Panc1 (cell line): ENCODE data around the gene SHROOM3. TPM values are rescaled to one million over a fixed set of nuclear protein-coding genes. Genes with fewer than 3 reads are reported as not detected.

Experiments used
- ATAC-seq: fragments of 200-7000 bp; cut with Tn5 transposase; 2 replicates; pipeline ENCODE4 v1.9.1; 2020; ENCODE audit warnings: mild to moderate bottlenecking, moderate library complexity
- BruUV-seq: library from RNA; stranded (reverse); fragments of 400-500 nt; replicated peaks from 2 replicates; lab custom pipeline; 2021; lab: Mats Ljungman, UMichigan
- CTCF ChIA-PET: fragments of 300-600 bp; sonication (Branson Sonifier 250); formaldehyde crosslinking; loops from one replicate; lab custom pipeline; 2022; ENCODE audit warnings: antibody characterized with exemption; lab: Charles Lee
- POLR2A ChIA-PET: fragments of 300-600 bp; sonication (Branson Sonifier 250); formaldehyde crosslinking; loops from one replicate; lab custom pipeline; 2022; ENCODE audit warnings: antibody characterized with exemption; lab: Charles Lee
- DNase-seq: peaks from one replicate; pipeline ENCODE4 v3.0.0-alpha.2; 2010; ENCODE audit warnings: low read depth, low spot score
- H3K27ac ChIP-seq: 2 replicates; pipeline ENCODE4 v1.5.1; 2011; ENCODE audit warnings: mild to moderate bottlenecking, low read length, inconsistent platforms
- H3K27me3 ChIP-seq: fragments of 200-500 bp; sonication (Bioruptor generic); 2 replicates; pipeline ENCODE4 v1.6.0; 2014; ENCODE audit warnings: low read length, inconsistent platforms; ENCODE audit not compliant: control insufficient read depth, insufficient read depth
- H3K36me3 ChIP-seq: fragments of 200-500 bp; sonication (Bioruptor generic); 2 replicates; pipeline ENCODE4 v1.5.1; 2014; ENCODE audit warnings: inconsistent platforms, mild to moderate bottlenecking, low read length, moderate library complexity; ENCODE audit not compliant: control insufficient read depth, insufficient read depth
- H3K4me1 ChIP-seq: 2 replicates; pipeline ENCODE4 v1.5.1; 2011; ENCODE audit warnings: inconsistent platforms, mild to moderate bottlenecking, low read length, moderate library complexity; ENCODE audit not compliant: control insufficient read depth, insufficient read depth
- H3K4me3 ChIP-seq, 2 experiments: 2 replicates each; pipeline ENCODE4 v1.5.1; 2011 to 2012; ENCODE audit warnings: low read depth in 2 of 2, low read length in 2 of 2, mild to moderate bottlenecking in 2 of 2, inconsistent platforms in 1 of 2, moderate library complexity in 1 of 2
- H3K9me3 ChIP-seq: fragments of 200-500 bp; sonication (Bioruptor generic); 2 replicates; pipeline ENCODE4 v1.5.1; 2014; ENCODE audit warnings: low read depth, mild to moderate bottlenecking, inconsistent platforms, low read length, moderate library complexity; ENCODE audit not compliant: control insufficient read depth, insufficient read depth
- POLR2AphosphoS5 ChIP-seq: IDR thresholded peaks from 2 replicates; pipeline ENCODE4 v1.6.1; 2012; ENCODE audit warnings: mild to moderate bottlenecking, low read depth, low read length, moderate library complexity
- SIN3A ChIP-seq: IDR thresholded peaks from 2 replicates; pipeline ENCODE4 v1.6.1; 2012; ENCODE audit warnings: low read depth, mild to moderate bottlenecking, low read length, moderate library complexity, borderline replicate concordance; ENCODE audit not compliant: insufficient read depth
- TCF7L2 ChIP-seq: IDR thresholded peaks from 2 replicates; pipeline ENCODE4 v1.6.1; 2011; ENCODE audit warnings: mild to moderate bottlenecking, low read depth, low read length, inconsistent platforms
- in situ Hi-C: cut with HindIII; loops from 2 replicates; pipeline ENCODE4 v1.10.0; 2016; ENCODE audit warnings: low sequenced_read_pairs, low pct_unique_long_range_greater_than_20kb
- intact Hi-C: fragments of 100-400 bp; cut with micrococcal nuclease; formaldehyde crosslinking; loops from one replicate; pipeline ENCODE4 v1.10.0; 2022; ENCODE audit not compliant: unreplicated experiment
- total RNA-seq: library from RNA; stranded (reverse); gene quantifications from one replicate; pipeline ENCODE4 v1.2.1, GENCODE V29; 2021; ENCODE audit not compliant: unreplicated experiment
- TF ChIP-seq, protein P1 (sequence below): fragments of 450-650 bp; IDR thresholded peaks from 2 replicates; pipeline ENCODE4 v1.5.1; 2017; ENCODE audit warnings: mild to moderate bottlenecking
- TF ChIP-seq, protein P2 (sequence below), 2 experiments: IDR thresholded peaks; 2 replicates each; pipeline ENCODE4 v1.6.1; 2011 to 2012; ENCODE audit warnings: low read depth in 2 of 2, control low read depth in 1 of 2, low read length in 1 of 2, mild to moderate bottlenecking in 1 of 2, moderate library complexity in 1 of 2; ENCODE audit not compliant: insufficient read depth in 1 of 2

SHROOM3 gene
- total RNA-seq, 1 experiment from 2014 or later = 7.2 TPM

DNA sequence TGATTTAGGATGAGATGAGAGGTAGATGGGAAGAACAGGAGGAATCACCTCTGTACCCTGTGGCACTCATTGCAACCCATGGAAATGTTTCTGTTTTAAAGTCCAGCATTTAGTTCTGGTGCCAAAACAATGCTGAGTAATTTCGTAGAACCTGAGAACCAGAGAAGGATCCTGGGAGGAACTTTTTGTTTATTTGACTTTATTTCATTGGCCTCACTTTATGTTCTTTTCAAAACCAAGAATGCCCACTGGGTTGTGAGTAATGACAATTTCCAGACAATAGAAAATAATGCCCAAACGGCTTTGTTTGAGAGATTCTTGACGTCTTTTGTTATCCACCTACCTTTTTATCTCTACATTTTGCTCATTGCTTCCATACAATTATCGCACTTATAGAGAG lies 111.3 kb downstream of the SHROOM3 start:
- in situ Hi-C loops = no loop called here

DNA sequence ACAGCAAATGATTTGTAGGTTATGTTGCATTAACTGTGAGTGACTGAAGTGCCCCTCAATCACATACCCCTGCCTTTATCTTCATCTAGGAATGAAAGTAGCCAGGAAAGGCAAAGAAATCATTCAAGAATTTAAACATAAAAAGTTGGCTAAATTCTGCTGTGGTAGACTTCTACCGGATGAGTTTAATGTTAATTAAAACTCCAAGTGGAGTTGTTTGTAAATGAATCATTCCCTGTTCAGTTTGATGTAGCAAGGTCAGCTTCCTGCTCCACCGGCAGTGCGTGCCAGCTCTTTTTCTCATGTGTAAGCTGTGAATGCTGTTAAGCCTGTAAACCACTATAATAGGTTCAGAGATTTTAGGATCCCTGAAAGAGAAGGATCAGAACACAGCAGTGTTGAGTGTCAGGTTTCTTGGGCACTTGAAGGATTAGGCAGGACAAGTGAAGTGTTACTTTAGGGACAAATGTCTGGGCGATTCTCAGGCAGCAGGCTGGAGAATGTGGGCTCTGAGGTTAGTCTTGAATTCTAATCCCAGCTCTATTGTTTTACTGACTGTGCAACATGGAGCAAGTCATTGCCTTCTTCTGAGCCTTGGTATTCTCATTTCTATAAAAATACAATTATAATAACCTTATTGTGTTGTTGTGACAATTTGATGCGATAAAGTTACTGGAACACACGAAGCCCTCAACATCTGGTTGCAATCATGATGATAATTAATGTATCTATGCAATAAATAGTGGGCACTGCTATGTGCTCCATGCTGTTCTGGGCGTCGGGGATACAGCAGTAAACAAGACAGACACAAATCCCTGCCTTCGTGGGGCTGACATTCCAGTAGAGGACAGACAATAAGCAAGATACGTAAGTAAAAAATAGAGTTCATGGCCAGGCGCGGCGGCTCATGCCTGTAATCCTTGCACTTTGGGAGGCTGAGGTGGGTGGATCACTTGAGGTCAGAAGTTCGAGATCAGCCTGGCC lies 112.0 kb downstream of the SHROOM3 start:
- no peak overlapping the region for H3K4me3 ChIP-seq
- DNase-seq = no peak
- POLR2A ChIA-PET = interaction anchor here (0.5 to 0.6 kb wide), 2 partner anchors 166 to 1361 kb away, joined by 5 to 10 read pairs; no protein-coding TSS in a partner anchor
- no TSS peak for BruUV-seq
- H3K9me3 ChIP-seq = no peaks in the 10 kb centered on the region
- H3K4me1 ChIP-seq = peaks cover 5% of the 10 kb centered on the region
- in situ Hi-C loops = no loop called here
- TF ChIP-seq POLR2AphosphoS5 = no peak
- TF ChIP-seq, protein P1, sequence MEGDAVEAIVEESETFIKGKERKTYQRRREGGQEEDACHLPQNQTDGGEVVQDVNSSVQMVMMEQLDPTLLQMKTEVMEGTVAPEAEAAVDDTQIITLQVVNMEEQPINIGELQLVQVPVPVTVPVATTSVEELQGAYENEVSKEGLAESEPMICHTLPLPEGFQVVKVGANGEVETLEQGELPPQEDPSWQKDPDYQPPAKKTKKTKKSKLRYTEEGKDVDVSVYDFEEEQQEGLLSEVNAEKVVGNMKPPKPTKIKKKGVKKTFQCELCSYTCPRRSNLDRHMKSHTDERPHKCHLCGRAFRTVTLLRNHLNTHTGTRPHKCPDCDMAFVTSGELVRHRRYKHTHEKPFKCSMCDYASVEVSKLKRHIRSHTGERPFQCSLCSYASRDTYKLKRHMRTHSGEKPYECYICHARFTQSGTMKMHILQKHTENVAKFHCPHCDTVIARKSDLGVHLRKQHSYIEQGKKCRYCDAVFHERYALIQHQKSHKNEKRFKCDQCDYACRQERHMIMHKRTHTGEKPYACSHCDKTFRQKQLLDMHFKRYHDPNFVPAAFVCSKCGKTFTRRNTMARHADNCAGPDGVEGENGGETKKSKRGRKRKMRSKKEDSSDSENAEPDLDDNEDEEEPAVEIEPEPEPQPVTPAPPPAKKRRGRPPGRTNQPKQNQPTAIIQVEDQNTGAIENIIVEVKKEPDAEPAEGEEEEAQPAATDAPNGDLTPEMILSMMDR = no peak
- no peak for TF ChIP-seq TCF7L2
- no peak for TF ChIP-seq SIN3A
- TF ChIP-seq, protein P2, sequence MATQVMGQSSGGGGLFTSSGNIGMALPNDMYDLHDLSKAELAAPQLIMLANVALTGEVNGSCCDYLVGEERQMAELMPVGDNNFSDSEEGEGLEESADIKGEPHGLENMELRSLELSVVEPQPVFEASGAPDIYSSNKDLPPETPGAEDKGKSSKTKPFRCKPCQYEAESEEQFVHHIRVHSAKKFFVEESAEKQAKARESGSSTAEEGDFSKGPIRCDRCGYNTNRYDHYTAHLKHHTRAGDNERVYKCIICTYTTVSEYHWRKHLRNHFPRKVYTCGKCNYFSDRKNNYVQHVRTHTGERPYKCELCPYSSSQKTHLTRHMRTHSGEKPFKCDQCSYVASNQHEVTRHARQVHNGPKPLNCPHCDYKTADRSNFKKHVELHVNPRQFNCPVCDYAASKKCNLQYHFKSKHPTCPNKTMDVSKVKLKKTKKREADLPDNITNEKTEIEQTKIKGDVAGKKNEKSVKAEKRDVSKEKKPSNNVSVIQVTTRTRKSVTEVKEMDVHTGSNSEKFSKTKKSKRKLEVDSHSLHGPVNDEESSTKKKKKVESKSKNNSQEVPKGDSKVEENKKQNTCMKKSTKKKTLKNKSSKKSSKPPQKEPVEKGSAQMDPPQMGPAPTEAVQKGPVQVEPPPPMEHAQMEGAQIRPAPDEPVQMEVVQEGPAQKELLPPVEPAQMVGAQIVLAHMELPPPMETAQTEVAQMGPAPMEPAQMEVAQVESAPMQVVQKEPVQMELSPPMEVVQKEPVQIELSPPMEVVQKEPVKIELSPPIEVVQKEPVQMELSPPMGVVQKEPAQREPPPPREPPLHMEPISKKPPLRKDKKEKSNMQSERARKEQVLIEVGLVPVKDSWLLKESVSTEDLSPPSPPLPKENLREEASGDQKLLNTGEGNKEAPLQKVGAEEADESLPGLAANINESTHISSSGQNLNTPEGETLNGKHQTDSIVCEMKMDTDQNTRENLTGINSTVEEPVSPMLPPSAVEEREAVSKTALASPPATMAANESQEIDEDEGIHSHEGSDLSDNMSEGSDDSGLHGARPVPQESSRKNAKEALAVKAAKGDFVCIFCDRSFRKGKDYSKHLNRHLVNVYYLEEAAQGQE (IDR thresholded peaks at IDR 0.05; ENCODE audit: insufficient read depth in 1 of 2, low read depth in 2 of 2, low read length in 1 of 2) = no peak
- H3K27me3 ChIP-seq = no peaks in the 10 kb centered on the region
- H3K27ac ChIP-seq = peak overlapping the region; percentile 69
- intact Hi-C loops = no loop called here
- ATAC-seq = peak; percentile 80
- CTCF ChIA-PET = no interaction called here
- H3K36me3 ChIP-seq = no peaks in the 10 kb centered on the region

More for the DNA sequence above, 111.3 kb downstream of the SHROOM3 start:
- ChIA-PET CTCF (no interaction called here), POLR2A (no interaction called here)
- DNase-seq (no peak), ATAC-seq (peak; percentile 22; the same call in 1 of the 2 replicates)
- TF ChIP-seq, protein P1 = no peak
- TF ChIP-seq SIN3A = no peak
- no peak for TF ChIP-seq POLR2AphosphoS5
- TF ChIP-seq TCF7L2 = no peak
- TF ChIP-seq, protein P2 (IDR thresholded peaks at IDR 0.05; ENCODE audit: insufficient read depth in 1 of 2, low read depth in 2 of 2, low read length in 1 of 2) = no peak
- H3K27me3 ChIP-seq = no peaks in the 10 kb centered on the region
- intact Hi-C loops = no loop called here
- H3K36me3 ChIP-seq = no peaks in the 10 kb centered on the region
- H3K27ac ChIP-seq = peak overlapping the region; percentile 69
- H3K4me1 ChIP-seq = peaks cover 5% of the 10 kb centered on the region
- BruUV-seq = no TSS peak
- no peak overlapping the region for H3K4me3 ChIP-seq
- no peaks in the 10 kb centered on the region for H3K9me3 ChIP-seq
